Panc1 (cell line): ENCODE measurements around the gene GGN. TPM values are rescaled to one million over a fixed set of nuclear protein-coding genes. Genes with fewer than 3 reads are reported as not detected.

ENCODE experiments used
- ATAC-seq: fragments of 200-7000 bp; cut with Tn5 transposase; 2 replicates; pipeline ENCODE4 v1.9.1; 2020; ENCODE audit warnings: mild to moderate bottlenecking, moderate library complexity
- BruUV-seq: library from RNA; stranded (reverse); fragments of 400-500 nt; replicated peaks from 2 replicates; lab custom pipeline; 2021; lab: Mats Ljungman, UMichigan
- CTCF ChIA-PET: fragments of 300-600 bp; sonication (Branson Sonifier 250); formaldehyde crosslinking; loops from one replicate; lab custom pipeline; 2022; ENCODE audit warnings: antibody characterized with exemption; lab: Charles Lee
- POLR2A ChIA-PET: fragments of 300-600 bp; sonication (Branson Sonifier 250); formaldehyde crosslinking; loops from one replicate; lab custom pipeline; 2022; ENCODE audit warnings: antibody characterized with exemption; lab: Charles Lee
- DNase-seq: peaks from one replicate; pipeline ENCODE4 v3.0.0-alpha.2; 2010; ENCODE audit warnings: low read depth, low spot score
- H3K27ac ChIP-seq: 2 replicates; pipeline ENCODE4 v1.5.1; 2011; ENCODE audit warnings: mild to moderate bottlenecking, low read length, inconsistent platforms
- H3K27me3 ChIP-seq: fragments of 200-500 bp; sonication (Bioruptor generic); 2 replicates; pipeline ENCODE4 v1.6.0; 2014; ENCODE audit warnings: low read length, inconsistent platforms; ENCODE audit not compliant: control insufficient read depth, insufficient read depth
- H3K36me3 ChIP-seq: fragments of 200-500 bp; sonication (Bioruptor generic); 2 replicates; pipeline ENCODE4 v1.5.1; 2014; ENCODE audit warnings: inconsistent platforms, mild to moderate bottlenecking, low read length, moderate library complexity; ENCODE audit not compliant: control insufficient read depth, insufficient read depth
- H3K4me1 ChIP-seq: 2 replicates; pipeline ENCODE4 v1.5.1; 2011; ENCODE audit warnings: inconsistent platforms, mild to moderate bottlenecking, low read length, moderate library complexity; ENCODE audit not compliant: control insufficient read depth, insufficient read depth
- H3K4me3 ChIP-seq, 2 experiments: 2 replicates each; pipeline ENCODE4 v1.5.1; 2011 to 2012; ENCODE audit warnings: low read depth in 2 of 2, low read length in 2 of 2, mild to moderate bottlenecking in 2 of 2, inconsistent platforms in 1 of 2, moderate library complexity in 1 of 2
- H3K9me3 ChIP-seq: fragments of 200-500 bp; sonication (Bioruptor generic); 2 replicates; pipeline ENCODE4 v1.5.1; 2014; ENCODE audit warnings: low read depth, mild to moderate bottlenecking, inconsistent platforms, low read length, moderate library complexity; ENCODE audit not compliant: control insufficient read depth, insufficient read depth
- POLR2AphosphoS5 ChIP-seq: IDR thresholded peaks from 2 replicates; pipeline ENCODE4 v1.6.1; 2012; ENCODE audit warnings: mild to moderate bottlenecking, low read depth, low read length, moderate library complexity
- SIN3A ChIP-seq: IDR thresholded peaks from 2 replicates; pipeline ENCODE4 v1.6.1; 2012; ENCODE audit warnings: low read depth, mild to moderate bottlenecking, low read length, moderate library complexity, borderline replicate concordance; ENCODE audit not compliant: insufficient read depth
- TCF7L2 ChIP-seq: IDR thresholded peaks from 2 replicates; pipeline ENCODE4 v1.6.1; 2011; ENCODE audit warnings: mild to moderate bottlenecking, low read depth, low read length, inconsistent platforms
- in situ Hi-C: cut with HindIII; loops from 2 replicates; pipeline ENCODE4 v1.10.0; 2016; ENCODE audit warnings: low sequenced_read_pairs, low pct_unique_long_range_greater_than_20kb
- intact Hi-C: fragments of 100-400 bp; cut with micrococcal nuclease; formaldehyde crosslinking; loops from one replicate; pipeline ENCODE4 v1.10.0; 2022; ENCODE audit not compliant: unreplicated experiment
- total RNA-seq: library from RNA; stranded (reverse); gene quantifications from one replicate; pipeline ENCODE4 v1.2.1, GENCODE V29; 2021; ENCODE audit not compliant: unreplicated experiment
- TF ChIP-seq, protein P1 (sequence below): fragments of 450-650 bp; IDR thresholded peaks from 2 replicates; pipeline ENCODE4 v1.5.1; 2017; ENCODE audit warnings: mild to moderate bottlenecking
- TF ChIP-seq, protein P2 (sequence below), 2 experiments: IDR thresholded peaks; 2 replicates each; pipeline ENCODE4 v1.6.1; 2011 to 2012; ENCODE audit warnings: low read depth in 2 of 2, control low read depth in 1 of 2, low read length in 1 of 2, mild to moderate bottlenecking in 1 of 2, moderate library complexity in 1 of 2; ENCODE audit not compliant: insufficient read depth in 1 of 2

GGN gene
- total RNA-seq, 1 experiment from 2014 or later, result 1.4 TPM

DNA sequence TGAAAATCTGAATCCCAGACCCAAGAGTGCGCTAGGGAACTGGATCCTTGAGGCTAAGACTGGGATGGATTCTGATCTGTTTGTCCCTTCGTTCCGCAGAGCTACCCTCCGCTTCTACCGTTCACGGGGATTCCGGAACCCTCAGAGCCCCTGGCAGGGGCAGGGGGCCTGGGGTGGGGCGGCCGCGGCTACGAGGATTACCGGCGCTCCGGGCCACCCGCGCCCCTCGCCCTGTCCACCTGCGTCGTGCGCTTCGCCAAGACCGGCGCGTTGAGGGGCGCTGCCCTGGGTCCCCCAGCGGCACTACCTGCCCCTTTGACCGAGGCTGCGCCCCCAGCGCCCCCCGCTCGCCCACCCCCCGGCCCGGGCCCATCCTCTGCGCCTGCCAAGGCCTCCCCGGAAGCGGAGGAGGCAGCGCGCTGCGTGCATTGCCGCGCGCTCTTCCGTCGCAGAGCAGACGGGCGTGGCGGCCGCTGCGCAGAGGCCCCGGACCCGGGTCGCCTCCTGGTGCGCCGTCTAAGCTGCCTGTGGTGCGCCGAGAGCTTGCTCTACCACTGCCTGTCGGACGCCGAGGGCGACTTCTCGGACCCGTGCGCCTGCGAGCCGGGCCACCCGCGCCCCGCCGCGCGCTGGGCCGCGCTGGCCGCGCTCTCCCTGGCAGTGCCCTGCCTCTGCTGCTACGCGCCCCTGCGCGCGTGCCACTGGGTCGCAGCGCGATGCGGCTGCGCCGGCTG lies 7.7 kb upstream of the GGN start:
- intact Hi-C loops, result no loop called here
- TF ChIP-seq POLR2AphosphoS5, result no peak
- no peak for TF ChIP-seq TCF7L2
- TF ChIP-seq, protein P1, sequence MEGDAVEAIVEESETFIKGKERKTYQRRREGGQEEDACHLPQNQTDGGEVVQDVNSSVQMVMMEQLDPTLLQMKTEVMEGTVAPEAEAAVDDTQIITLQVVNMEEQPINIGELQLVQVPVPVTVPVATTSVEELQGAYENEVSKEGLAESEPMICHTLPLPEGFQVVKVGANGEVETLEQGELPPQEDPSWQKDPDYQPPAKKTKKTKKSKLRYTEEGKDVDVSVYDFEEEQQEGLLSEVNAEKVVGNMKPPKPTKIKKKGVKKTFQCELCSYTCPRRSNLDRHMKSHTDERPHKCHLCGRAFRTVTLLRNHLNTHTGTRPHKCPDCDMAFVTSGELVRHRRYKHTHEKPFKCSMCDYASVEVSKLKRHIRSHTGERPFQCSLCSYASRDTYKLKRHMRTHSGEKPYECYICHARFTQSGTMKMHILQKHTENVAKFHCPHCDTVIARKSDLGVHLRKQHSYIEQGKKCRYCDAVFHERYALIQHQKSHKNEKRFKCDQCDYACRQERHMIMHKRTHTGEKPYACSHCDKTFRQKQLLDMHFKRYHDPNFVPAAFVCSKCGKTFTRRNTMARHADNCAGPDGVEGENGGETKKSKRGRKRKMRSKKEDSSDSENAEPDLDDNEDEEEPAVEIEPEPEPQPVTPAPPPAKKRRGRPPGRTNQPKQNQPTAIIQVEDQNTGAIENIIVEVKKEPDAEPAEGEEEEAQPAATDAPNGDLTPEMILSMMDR, result no peak
- TF ChIP-seq SIN3A, result no peak
- TF ChIP-seq, protein P2, sequence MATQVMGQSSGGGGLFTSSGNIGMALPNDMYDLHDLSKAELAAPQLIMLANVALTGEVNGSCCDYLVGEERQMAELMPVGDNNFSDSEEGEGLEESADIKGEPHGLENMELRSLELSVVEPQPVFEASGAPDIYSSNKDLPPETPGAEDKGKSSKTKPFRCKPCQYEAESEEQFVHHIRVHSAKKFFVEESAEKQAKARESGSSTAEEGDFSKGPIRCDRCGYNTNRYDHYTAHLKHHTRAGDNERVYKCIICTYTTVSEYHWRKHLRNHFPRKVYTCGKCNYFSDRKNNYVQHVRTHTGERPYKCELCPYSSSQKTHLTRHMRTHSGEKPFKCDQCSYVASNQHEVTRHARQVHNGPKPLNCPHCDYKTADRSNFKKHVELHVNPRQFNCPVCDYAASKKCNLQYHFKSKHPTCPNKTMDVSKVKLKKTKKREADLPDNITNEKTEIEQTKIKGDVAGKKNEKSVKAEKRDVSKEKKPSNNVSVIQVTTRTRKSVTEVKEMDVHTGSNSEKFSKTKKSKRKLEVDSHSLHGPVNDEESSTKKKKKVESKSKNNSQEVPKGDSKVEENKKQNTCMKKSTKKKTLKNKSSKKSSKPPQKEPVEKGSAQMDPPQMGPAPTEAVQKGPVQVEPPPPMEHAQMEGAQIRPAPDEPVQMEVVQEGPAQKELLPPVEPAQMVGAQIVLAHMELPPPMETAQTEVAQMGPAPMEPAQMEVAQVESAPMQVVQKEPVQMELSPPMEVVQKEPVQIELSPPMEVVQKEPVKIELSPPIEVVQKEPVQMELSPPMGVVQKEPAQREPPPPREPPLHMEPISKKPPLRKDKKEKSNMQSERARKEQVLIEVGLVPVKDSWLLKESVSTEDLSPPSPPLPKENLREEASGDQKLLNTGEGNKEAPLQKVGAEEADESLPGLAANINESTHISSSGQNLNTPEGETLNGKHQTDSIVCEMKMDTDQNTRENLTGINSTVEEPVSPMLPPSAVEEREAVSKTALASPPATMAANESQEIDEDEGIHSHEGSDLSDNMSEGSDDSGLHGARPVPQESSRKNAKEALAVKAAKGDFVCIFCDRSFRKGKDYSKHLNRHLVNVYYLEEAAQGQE (IDR thresholded peaks at IDR 0.05; ENCODE audit: insufficient read depth in 1 of 2, low read depth in 2 of 2, low read length in 1 of 2), result no peak
- ChIA-PET POLR2A (no interaction called here), CTCF (no interaction called here)
- H3K4me1 ChIP-seq, result peaks cover 3% of the 10 kb centered on the region; the same call in 1 of the 2 replicates
- DNase-seq, result no peak
- H3K27me3 ChIP-seq, result no peaks in the 10 kb centered on the region
- H3K36me3 ChIP-seq, result no peaks in the 10 kb centered on the region
- H3K9me3 ChIP-seq, result no peaks in the 10 kb centered on the region
- H3K27ac ChIP-seq, result no peak overlapping the region
- BruUV-seq, result no TSS peak
- no peak for ATAC-seq
- in situ Hi-C loops, result no loop called here
- H3K4me3 ChIP-seq, result no peak overlapping the region

DNA sequence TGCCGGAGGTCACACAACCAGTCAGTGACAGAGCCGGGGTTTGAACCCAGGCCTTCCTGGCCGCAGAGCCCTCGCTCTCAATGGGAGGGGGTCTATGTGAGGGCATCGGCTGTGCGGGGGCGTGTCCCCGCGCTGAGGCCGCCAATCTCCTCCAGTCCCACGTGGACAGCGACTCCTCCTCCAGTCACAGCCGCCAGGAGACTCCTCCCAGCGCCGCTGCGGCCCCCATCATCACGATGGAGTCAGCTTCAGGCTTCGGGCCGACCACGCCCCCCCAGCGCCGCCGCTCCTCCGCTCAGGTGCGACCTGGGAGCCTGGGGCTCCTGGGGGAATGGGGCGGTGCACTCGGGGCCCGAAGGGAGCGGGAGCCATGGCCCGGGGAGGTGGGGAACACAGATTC lies 6.7 kb upstream of the GGN start:
- intact Hi-C loops (no loop called here), in situ Hi-C loops (no loop called here)
- no TSS peak for BruUV-seq
- POLR2A ChIA-PET, result no interaction called here
- CTCF ChIA-PET, result interaction anchor here (0.9 kb wide), 1 partner anchor 8 kb away, joined by 6 read pairs; the partner anchor contains the start of gene FAM98C
- Histone ChIP-seq H3K27ac (no peak overlapping the region), H3K4me3 (no peak overlapping the region), H3K27me3 (no peaks in the 10 kb centered on the region), H3K4me1 (peaks cover 3% of the 10 kb centered on the region; the same call in 1 of the 2 replicates), H3K9me3 (no peaks in the 10 kb centered on the region), H3K36me3 (no peaks in the 10 kb centered on the region)
- DNase-seq, result no peak
- no peak for TF ChIP-seq SIN3A
- TF ChIP-seq, protein P2 (IDR thresholded peaks at IDR 0.05; ENCODE audit: insufficient read depth in 1 of 2, low read depth in 2 of 2, low read length in 1 of 2), result no peak
- no peak for TF ChIP-seq POLR2AphosphoS5
- TF ChIP-seq, protein P1, result no peak
- no peak for TF ChIP-seq TCF7L2
- ATAC-seq, result no peak
